T-helper 1 cell treated with Interleukin-12 subunit alpha and Interleukin-12 subunit beta and Interleukin-4 antibody, amounts not matched to agents 30 ng/mL and 1 ng/mL, for 36 hours (primary cell): ENCODE results near the gene MIER2. TPM values are rescaled to one million over a fixed set of nuclear protein-coding genes. Genes with fewer than 3 reads are reported as not detected.

ENCODE experiments used
- intact Hi-C: fragments of 100-400 bp; cut with micrococcal nuclease; formaldehyde crosslinking; loops from one replicate; pipeline ENCODE4 v1.15.1; 2024
- total RNA-seq: library from RNA; stranded (reverse); gene quantifications from 2 replicates; pipeline ENCODE4 v1.2.3, GENCODE V29; 2022

Gene MIER2
- total RNA-seq, 1 donor from 2014 or later = 28.3 TPM

DNA sequence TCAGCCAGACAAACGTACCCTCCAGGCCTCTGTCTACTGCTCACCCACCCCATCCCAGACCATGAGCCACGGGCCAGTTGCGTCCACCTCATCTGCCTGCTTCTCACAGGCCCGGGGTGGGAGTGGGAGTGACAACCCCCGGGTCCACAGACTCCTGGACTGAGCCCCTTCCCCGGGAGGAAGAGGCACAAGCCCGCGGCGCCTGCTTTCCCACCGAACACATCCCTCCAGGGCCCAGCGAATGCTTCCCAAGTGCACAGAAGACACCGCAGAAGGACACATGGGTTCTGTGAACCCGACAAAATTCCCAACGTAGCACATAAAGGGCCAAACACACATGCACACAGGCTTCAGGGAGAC lies 35.4 kb downstream of the MIER2 start:
- intact Hi-C loops = no loop called here

DNA sequence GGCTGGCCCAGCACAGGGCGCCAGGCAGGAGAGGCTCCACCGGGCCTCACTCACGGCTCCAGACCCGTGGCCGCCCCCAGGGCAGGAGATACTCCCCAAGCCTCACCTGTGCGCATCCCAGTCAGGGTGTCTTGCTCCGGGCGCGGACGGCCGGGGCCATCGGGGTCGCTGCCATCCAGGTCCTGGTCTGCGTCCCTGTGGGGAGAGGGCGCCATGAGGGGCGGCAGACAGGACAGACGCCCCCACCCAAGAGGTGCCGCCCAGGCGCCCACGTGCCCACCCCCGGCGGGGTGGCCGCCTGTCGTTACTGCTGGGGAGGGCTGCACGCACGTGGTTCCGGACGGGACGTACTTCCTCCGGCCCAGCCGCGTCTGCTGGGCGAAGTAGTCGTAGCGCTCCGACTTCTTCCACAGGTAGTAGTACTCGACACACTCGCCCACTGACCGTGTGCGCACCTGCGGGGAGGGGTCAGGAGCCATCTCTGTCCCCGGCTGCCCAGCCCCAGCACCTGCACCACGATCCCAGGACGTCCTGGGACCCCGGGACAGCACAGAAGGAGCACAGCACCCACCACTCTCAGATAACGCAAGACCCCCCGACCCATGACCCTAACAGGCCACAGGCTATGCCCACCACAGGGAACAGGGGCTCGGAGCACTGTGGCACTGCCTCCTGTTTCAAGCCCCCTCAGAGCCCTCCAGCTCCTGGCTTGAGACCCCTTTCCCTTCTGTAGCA lies 36.0 kb downstream of the MIER2 start:
- intact Hi-C loops = no loop called here

DNA sequence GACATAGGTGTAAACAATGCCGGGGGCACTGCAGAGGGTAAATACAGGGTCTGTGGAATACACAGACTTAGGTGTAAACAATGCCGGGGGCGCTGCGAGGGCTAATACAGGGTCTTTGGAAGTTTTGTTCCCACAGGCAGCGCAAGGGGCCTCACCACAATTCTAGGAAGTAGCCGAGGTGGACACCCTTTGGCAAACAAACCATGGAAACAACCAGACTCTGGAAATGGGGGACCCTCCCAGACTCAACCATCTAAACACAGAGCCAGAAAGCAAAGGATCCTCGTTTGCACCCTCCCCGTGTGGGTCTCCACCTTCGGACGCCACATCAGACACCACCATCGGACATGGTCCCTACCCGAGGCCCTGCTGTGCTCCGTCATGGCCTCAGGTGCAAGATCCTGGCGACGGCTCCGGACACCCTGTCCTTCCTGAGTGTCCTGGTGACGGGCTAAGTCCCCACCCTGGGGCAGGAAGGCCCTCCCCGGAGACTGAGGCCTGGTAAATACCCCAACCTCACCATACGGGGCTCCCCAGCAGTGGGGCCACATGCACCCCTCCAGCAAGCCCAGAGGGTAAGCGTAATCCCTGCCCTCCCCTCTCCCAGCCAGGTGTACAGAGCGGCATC lies 36.7 kb downstream of the MIER2 start:
- intact Hi-C loops = no loop called here

DNA sequence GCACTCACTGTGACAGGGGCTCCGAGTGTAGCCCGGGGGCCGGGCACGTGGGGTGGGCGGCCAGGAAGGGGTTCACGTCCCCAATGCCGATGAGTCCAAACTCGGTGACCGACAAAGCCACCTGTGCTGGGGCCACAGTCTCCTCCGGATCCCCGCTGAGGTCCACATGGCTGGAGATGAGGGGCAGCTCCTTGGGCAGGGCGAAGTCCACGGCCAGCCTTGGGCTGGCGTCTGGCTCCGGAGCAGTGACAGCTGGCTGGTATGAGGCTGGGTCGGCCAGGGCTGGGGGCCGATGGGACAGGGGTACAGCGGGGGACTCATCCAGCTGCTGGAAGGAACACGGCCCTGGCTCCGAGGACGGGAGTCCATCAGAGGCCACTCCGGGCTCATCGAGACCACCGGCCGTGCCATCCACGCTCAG lies 37.5 kb downstream of the MIER2 start:
- intact Hi-C loops = no loop called here

DNA sequence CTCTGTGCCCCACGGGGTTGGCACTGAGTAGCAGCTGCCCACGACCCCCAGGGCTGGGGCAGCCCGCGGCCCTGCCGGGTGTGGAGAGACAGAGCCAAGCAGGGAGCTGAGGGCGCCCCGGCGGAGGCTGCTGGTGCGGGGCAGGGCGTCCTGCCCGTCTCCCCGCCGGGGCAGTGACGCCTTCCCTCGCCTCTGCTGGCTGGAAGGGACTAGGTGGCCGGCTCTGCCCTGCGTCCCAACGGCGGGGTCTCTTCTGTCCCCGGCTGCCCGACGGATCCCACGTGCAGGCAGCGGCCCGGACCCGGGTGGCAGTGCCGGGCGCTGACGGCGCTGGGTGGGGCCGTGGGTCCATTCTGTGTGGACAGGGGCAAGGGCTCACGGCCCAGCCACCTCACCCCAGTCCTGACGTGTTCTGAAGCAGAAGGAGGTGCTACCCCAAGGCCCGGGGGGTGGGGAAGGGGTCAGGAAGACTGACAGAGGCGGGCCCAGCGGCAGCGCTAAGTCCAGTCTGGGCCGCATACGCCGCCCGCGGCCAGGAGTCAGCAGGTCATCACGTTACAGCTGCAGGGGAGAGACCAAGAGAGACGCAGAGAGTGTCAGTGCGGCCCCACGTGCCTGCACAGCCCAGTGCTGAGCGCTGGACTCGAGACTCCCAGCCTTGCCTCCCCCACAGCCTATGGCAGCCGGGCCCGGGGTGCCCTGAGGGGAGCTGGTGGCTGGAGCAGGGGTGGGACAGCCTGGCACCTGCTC lies 38.3 kb downstream of the MIER2 start:
- intact Hi-C loops = no loop called here

DNA sequence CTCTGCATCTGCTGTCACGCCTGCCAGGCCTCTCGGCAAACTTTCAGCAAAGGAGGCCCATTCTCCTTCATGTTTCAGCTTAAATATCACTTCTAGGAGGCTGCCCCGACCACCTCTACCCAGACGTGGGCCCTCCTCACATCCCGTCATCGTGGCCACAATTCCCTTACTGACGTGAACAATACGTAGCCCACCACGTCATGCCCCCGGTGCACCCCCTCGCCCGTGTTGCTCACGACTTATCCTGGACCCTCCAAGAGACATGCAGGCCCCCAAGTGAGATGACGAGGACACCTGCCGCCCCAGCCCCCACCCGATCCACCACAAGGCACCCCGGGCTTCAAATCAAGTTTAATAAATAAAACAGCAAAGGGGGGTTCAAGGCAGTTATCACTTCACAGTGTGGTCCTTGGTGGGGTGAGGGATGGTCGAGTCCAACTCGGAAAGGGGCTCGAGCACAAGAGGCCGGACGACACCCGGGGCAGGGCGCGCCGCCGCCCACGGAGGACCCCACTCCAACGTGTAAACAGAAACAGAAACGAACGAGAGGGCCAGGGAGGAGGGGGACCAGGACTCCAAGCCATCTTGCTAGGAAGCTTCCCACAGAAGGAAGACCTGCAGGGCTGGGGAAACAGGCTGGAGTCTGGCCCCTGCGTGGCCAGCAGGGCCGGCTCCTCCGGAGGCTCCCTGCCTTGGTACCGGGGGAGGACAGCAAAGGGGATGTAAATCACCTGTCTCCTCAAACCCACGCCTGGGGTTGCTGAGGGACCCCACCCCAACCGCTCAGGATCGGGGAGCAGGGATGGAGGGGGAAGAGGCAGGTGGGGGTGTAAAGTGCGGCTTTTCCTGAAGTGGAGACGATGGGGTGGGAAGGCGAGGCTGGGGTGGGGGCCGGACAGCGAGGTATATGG lies 39.1 kb downstream of the MIER2 start:
- intact Hi-C loops = no loop called here

DNA sequence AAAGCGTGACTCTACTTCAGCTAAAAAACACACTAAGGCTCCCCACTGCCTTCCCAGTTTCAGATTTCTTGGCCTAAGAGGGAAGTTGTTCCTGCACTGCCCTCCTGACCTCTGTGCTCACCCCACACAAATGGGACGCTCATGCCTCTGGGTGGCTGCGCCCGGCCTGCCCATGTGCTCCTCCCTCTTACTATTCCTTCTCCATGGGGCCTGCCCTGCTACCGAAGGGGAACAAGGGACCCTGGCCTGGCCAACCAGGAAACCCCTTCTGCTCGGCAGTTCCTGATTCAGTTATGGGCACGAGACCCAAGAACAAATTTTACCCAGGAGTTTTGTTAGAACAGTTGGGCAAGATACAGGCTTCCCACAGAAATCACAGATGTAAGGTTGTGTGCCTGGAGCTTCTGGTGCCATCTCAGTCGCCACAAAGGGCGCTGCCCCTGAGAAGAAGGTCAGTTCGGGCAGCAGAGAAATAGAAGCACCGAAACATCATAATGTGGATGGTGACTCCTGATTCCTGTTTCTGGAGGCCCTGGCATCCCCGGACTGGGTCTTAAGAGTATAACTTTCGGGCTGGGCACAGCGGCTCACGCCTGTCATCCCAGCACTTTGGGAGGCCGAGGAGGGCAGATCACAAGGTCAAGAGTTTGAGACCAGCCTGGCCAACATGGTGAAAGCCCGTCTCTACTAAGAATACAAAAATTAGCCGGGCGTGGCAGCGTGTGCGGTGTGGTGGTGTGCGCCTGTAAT lies 47.9 kb downstream of the MIER2 start:
- intact Hi-C loops = no loop called here

DNA sequence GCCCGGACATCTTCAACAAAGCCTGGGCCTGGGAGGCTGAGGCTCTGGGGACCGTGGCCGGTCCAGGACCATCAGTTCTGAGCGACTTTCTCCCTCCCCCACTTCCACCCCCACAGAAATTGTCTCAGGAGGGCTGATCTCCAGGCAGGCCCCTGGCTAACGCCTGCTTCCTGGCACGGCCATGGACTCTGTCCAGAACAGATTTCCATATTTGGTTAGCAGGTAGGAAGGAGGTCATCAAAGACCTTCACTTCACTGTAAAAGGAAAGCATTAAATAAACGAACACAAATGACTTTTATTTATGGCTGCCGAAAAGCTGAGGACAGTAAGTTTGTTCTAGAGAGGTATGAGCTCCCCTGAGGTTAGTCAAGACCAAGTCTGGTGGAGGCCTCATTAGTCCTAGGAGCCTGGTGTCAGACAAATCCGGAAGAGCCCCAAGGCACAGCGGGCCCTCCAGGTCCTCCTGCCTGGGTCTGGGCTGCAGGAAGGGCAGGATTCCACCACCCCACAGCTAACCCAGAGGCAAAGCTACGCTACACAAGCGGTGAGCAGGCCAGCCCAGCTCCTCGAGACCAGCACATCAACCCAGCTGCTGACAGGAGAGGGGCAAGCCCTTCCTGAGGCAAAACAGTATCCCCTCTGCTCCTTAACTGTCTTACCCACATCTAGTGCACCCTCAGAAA lies 48.8 kb downstream of the MIER2 start:
- intact Hi-C loops = loop anchor here (1.0 kb wide), 1 partner anchor 214 kb away; no protein-coding TSS in a partner anchor

DNA sequence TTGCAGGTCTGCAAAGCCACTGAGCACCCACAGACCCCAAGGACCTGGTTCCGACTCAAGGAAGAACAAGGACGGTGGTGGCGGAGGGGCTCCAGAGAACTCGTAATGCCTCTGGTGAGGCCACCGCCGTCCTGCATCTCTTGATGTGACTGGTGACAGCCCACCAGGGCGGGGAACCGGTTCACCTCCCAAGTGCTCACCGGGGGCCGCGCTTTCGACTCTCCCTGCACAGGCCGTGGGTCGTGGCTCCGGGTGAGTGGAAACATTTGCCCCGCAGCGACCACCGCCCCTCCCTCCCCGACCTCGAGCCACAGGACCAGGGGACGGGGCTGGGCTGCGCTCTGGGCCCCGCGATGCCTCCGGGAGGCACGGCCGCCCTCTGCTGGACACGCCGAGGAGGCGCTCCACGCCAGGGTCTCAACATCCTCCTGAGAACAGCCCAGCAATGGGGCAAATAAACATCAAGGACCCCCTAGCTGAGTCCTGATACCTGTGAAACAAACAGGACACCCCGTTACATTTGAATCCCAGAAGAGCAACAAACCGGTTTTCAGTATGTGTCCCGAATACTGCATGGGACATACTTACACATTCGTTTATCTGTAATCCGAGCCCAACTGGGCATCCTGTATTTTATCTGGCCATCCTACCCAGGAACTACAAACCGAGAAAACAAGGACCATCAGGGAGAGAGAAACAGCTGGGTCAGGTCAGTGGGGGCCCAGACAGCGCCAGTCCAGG lies 49.5 kb downstream of the MIER2 start:
- intact Hi-C loops = loop anchor here (1.0 kb wide), 1 partner anchor 215 kb away; no protein-coding TSS in a partner anchor

DNA sequence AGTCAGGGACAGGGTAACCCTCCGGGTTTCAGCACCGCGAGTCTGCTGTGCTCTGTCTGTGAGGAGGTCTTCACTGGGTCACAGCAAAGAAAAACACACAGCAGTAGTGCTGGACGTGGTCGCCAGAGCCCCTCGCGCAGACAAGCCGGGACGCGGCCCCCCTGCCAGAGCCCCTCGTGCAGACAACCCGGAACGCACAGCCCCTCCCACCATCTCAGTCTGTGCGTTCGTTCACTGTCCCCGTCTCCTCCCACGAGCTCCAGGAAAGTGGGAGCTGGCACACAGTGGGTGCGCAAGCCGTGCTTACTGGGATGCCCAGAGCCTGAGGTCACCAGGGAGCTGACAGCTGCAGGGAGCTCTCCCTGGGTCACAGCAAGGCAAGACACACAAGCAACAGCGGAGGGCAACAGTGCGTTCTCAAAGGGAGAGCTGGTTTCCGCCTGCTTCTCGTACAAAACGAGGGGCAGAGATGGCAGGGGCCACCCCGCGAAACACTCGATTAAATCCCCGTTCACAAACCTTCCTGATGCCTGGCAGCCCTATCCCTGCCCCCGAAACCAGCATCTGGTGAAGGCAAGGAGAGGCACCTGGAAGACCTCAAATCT lies 50.2 kb downstream of the MIER2 start:
- intact Hi-C loops = no loop called here

DNA sequence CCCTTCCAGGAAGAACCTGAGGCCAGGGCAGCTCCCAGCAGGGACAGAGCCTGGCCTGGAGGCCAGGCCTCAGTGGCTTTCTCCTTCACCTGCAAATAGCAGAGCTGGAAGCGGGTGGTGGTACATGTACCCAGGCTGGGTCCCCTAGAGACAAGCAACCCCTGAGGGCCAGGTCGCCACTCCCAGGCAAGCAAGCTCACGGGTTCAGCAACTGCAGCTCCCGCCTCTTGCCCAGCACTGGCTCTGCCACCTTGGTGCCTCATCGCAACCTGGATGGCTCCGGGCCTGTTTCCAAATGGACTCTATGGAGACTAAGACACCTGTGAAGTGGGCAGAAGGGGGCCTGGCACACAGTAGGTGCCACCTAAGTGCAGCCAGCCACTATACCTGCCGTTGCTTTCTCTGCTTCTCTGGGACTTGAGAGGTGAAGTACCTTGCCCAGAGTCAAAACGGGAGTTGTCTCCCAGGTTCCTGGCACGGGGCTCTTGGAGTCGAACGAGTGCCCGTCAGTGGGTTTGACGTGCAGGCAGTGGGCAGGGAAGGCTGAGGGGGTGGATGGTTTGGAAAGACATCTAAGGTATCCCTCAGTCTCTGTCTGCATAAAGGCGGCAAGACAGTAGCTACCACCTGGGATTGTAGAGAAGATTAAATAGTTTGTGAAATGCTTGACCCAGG lies 51.0 kb downstream of the MIER2 start:
- intact Hi-C loops = no loop called here

DNA sequence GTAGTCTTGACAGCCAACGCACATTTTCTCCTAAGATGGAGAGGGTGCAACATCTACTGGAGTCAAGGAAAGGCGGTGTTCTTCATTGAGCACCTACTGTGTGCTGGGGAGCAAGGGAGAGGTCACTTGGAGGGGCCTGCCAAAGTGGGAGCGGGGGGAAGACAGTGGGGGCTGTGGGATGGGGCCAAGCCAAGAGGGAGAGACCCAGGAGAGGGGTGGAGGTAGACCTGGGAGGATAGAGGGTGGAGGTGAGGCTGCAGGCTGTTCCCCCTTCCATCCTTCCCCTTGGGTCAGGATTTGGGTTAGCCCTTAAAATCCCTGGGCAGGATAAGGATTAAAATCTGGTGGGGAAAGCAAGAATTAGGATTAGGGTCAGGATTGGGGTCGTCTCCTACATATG lies 51.6 kb downstream of the MIER2 start:
- intact Hi-C loops = no loop called here

DNA sequence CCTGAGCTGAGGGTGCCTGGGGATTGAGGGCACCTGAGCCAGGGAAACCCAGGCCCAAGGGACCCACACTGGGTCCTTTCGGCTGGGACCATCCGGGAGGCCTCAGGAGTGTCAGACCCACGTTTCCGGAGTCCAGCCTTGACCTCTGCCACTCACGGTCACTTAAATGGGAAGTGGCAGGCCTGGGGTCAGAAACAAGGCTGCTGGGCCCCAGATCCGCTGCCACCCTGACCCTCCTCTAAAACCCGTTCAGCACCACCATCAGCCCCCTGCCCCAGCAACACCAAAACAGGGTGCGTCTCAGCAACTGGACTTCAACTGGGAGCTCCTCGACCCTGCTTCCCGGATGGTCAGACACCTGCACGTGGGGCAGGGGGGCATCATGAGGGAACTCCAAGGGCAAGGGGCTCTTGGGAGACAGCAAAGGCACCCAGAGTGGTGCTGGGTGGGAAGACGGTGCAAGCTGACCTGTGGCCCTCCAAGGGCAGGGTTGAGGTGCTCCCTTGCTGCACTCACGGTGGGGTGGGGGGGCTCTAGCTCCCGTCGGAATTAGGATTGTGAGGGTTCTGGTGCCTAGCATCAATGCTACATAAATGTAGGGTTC lies 52.2 kb downstream of the MIER2 start:
- intact Hi-C loops = no loop called here

DNA sequence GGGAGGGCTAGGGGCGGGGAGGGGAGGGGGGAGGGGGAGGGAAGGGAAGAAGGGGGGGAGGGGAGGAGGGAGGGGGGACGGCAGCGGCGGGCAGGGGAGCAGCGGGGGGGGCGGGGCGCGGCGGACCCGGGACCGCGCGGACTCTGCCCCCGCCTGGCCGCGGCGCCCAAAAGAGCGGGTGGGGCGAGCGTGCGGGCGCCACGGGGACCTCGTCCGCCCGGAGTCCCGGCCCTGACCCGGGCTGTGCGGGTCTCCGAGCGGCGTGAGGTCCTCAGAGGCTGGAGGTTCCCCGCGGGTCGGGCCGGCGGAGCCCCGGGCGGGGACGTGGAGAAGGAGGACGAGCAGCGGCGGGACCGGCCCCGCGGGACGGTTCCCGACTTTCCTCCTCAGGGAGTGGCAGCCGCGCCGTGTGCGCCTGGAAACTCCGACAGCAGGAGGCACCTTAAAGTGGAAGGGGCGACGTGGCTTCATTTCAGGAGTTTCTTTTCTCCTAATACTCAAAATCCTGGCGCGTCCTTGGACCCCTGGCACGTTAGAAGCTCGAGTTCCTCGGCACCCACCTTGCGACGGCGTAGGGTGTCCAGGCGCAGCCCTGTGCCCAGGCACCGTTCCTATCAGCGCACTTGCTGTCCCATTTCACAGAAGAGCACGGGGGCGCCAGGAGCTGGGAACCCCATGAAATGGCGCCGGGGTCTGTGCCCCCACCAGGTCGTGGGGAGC lies 52.9 kb downstream of the MIER2 start:
- intact Hi-C loops = no loop called here

DNA sequence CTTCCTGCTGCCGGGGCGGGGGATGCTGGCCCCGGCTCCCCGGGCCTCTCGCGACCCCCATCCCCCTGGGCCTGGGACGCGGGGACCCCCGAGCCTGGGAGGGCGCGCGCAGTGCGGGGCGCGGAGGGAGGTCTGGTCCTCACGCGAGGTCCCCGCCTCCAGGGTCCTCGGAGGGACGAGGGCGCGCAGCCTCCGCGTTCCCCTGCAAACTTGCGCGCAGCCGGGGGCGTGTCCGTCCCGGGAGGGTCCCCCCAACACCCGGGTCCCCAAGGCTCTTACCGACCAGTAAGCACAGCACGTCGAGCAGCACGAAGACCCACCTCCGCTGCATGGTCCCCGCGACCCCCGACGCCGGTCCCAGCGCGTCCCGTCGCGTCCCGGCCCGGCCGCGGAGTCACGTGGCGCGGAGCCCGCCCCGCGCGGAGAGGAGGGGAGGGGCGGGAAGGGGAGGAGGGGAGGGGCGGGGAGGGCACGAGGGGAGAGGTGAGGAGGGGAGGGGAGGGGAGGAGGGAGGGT lies 53.5 kb downstream of the MIER2 start, which contains the start of gene PLPP2:
Gene PLPP2 (minus strand): TSS at position 398 of the 516 bp plus-strand sequence. CDS start 67 bp downstream, at position 331.
- intact Hi-C loops = no loop called here

DNA sequence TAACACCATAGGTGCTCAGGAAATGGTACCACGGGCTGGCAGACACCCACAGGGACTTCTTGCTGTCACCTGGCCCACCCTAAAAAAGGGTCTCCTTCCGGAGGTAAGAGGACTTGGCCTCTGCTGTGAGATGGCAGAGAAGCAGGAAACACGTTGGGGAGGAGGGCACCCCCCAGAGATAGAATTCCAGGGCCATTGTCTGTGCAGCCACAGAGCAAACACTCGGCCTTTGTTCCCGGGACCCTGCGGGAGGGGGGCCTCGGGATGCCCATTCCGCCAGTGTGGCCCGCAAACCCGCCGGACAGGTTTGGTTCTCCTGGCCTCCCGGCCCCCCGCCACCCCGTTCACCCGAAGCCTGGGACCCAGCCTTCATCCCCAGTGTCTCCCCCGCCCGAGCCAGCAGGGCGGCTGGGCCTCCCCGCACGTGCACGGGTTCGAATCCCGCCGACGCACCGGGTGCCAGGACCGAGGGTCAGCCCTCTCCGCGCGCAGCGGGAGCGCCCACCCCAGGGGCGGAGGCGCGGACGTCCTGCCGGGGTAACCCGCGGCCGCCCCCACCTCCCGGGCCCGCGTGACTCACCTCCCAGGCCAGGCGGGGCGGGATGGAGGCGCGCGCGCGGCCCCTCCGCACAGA lies 54.1 kb downstream of the MIER2 start:
- intact Hi-C loops = no loop called here
